Measurements from ENCODE around the gene QRSL1. TPM values are rescaled to one million over a fixed set of nuclear protein-coding genes. Genes with fewer than 3 reads are reported as not detected.

QRSL1 gene
- total RNA-seq, 6 donors from 2014 or later = 3.9 to 9.5 (median 7.7) TPM

DNA sequence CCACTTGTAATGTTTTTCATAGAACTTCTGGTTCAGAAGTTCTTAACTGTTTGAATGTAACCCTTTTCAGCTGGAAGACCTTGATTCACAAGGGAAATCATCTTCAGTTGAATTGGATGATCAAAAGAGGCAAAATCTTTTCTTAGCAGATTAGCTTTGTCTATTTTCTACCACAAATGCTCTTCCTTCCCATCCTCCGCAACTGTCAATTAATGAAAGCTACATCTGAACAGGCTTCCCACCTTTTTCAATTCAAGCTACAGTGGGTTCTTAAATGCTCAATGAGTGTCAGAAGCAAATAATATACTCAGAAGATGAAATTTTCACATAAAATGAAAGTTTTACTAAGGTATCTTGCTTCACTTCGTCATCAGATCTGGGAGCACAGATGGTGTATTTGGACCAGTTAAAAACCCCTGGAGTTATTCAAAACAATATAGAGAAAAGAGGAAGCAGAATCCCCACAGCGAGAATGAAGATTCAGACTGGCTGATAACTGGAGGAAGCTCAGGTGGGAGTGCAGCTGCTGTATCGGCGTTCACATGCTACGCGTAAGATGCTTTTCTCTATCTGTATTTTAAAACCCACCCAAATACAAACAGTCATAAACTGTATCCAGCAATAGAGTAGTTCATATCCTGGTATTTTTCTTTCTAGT is 19.4 kb downstream of the QRSL1 start:
- DNase-seq = no peak
- WGBS, 2 donors = 94 to 95% methylated on average over 7 of the region's 7 CpGs
- TF ChIP-seq POLR2A (IDR thresholded peaks at IDR 0.05) = no peak
- TF ChIP-seq, protein P1, sequence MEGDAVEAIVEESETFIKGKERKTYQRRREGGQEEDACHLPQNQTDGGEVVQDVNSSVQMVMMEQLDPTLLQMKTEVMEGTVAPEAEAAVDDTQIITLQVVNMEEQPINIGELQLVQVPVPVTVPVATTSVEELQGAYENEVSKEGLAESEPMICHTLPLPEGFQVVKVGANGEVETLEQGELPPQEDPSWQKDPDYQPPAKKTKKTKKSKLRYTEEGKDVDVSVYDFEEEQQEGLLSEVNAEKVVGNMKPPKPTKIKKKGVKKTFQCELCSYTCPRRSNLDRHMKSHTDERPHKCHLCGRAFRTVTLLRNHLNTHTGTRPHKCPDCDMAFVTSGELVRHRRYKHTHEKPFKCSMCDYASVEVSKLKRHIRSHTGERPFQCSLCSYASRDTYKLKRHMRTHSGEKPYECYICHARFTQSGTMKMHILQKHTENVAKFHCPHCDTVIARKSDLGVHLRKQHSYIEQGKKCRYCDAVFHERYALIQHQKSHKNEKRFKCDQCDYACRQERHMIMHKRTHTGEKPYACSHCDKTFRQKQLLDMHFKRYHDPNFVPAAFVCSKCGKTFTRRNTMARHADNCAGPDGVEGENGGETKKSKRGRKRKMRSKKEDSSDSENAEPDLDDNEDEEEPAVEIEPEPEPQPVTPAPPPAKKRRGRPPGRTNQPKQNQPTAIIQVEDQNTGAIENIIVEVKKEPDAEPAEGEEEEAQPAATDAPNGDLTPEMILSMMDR (IDR thresholded peaks at IDR 0.05) = no peak
- no peak for TF ChIP-seq EP300 (IDR thresholded peaks at IDR 0.05)
- TF ChIP-seq POLR2AphosphoS5 (IDR thresholded peaks at IDR 0.05) = no peak

DNA sequence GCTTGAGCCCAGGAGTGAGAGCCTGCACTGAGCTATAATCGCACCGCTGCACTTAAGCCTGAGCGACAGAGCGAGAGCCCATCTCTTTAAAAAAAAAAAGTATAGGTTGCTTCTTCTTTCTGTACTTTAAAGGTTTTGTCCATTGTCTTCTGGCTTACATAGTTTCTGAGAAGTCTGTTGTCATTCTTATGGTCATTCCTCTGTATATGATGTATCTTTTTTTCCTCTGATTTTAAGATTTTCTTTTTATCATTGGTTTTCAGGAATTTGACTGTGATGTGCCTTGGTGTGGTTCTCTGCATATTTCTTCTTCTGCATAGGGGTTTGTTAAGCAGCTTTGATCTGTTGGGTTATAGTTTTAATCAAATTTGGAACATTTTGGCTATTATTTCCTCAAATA is 29.1 kb downstream of the QRSL1 start:
- no peaks in the 10 kb centered on the region for H3K4me1 ChIP-seq
- H3K36me3 ChIP-seq = peaks cover 0 to 84% (median 50%) of the 10 kb centered on the region in 4 donors
- peaks cover 4 to 10% (median 8%) of the 10 kb centered on the region in 4 donors for H3K9me3 ChIP-seq
- WGBS, 2 donors = 97 to 99% methylated on average over 4 of the region's 4 CpGs
- H3K4me3 ChIP-seq = no peak overlapping the region
- no peak overlapping the region for H3K27ac ChIP-seq
- DNase-seq (no peak), ATAC-seq (ENCODE audit: low FRiP score in 2 of 2) (no peak)
- no peaks in the 10 kb centered on the region for H3K27me3 ChIP-seq
- TF ChIP-seq POLR2A (IDR thresholded peaks at IDR 0.05) (no peak), EP300 (IDR thresholded peaks at IDR 0.05) (no peak), POLR2AphosphoS5 (IDR thresholded peaks at IDR 0.05) (no peak)
- TF ChIP-seq, protein P1 (IDR thresholded peaks at IDR 0.05) = no peak

More for the DNA sequence above, 19.4 kb downstream of the QRSL1 start:
- H3K36me3 ChIP-seq = peaks cover 5 to 72% (median 34%) of the 10 kb centered on the region in 4 donors
- no peaks in the 10 kb centered on the region for H3K4me1 ChIP-seq
- H3K9me3 ChIP-seq = no peaks in the 10 kb centered on the region
- H3K27ac ChIP-seq = no peak overlapping the region
- no peak for ATAC-seq (ENCODE audit: low FRiP score in 2 of 2)
- no peaks in the 10 kb centered on the region for H3K27me3 ChIP-seq
- H3K4me3 ChIP-seq = no peak overlapping the region

DNA sequence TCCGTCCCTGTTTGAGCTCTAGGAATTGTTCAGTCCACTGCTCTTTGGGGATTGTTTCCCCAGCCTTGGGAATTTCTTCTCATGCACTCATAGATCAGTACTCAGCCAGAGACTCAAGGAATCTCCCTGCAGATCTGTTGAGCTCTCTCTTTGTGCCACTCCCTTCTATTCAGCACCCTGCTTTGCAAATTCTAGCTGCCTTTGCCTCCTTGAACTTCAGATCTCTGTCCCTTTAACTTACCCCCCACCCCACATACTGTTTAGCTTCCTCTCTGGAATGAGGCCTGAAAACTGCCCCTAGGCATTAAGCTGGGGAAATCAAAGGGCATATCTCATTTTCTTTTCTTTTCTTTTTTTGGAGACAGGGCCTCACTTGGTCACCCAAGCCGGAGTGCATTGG is 30.5 kb downstream of the QRSL1 start:
- peaks cover 0 to 77% (median 43%) of the 10 kb centered on the region in 4 donors for H3K36me3 ChIP-seq
- no peak for ATAC-seq (ENCODE audit: low FRiP score in 2 of 2)
- 100% methylated on average over 2 of the region's 2 CpGs for WGBS, 2 donors
- no peak for TF ChIP-seq POLR2AphosphoS5 (IDR thresholded peaks at IDR 0.05)
- no peak for TF ChIP-seq POLR2A (IDR thresholded peaks at IDR 0.05)
- TF ChIP-seq EP300 (IDR thresholded peaks at IDR 0.05) = no peak
- TF ChIP-seq, protein P1 (IDR thresholded peaks at IDR 0.05) = no peak
- H3K9me3 ChIP-seq = peaks cover 4 to 10% (median 8%) of the 10 kb centered on the region in 4 donors
- no peak overlapping the region for H3K4me3 ChIP-seq
- no peak overlapping the region for H3K27ac ChIP-seq
- no peak for DNase-seq
- no peaks in the 10 kb centered on the region for H3K4me1 ChIP-seq
- H3K27me3 ChIP-seq = no peaks in the 10 kb centered on the region

DNA sequence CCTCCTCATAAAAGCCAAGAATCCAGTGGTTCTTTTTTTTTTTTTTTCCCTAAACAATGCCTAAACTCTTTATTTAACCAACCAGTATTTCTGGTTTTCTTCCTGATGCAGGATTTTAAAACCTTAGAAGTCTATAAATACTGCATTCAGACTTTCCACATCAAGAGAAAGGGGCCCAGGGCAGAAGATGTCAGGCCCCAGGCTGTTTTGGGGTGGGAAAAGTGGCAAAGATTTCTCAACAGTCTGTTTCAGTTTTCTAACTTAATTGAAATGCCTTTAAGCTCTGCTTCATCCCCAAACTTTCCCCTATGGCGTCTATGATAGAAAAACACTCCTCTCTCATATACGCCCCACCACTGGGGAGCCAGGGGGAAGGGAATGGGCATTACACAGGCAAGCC is 33.1 kb downstream of the QRSL1 start:
- Histone ChIP-seq H3K4me1 (no peaks in the 10 kb centered on the region), H3K9me3 (peaks cover 4 to 10% (median 8%) of the 10 kb centered on the region in 4 donors), H3K27ac (no peak overlapping the region), H3K36me3 (peaks cover 0 to 61% (median 27%) of the 10 kb centered on the region in 4 donors), H3K4me3 (no peak overlapping the region), H3K27me3 (no peaks in the 10 kb centered on the region)
- DNase-seq = no peak
- ATAC-seq (ENCODE audit: low FRiP score in 2 of 2) = no peak
- TF ChIP-seq EP300 (IDR thresholded peaks at IDR 0.05) = no peak
- TF ChIP-seq POLR2AphosphoS5 (IDR thresholded peaks at IDR 0.05) = no peak
- TF ChIP-seq, protein P1 (IDR thresholded peaks at IDR 0.05) = no peak
- no peak for TF ChIP-seq POLR2A (IDR thresholded peaks at IDR 0.05)
- WGBS, 2 donors = 93 to 94% methylated on average over 2 of the region's 2 CpGs

Data from upper lobe of left lung (tissue), 6 donors.